Esophagus (tissue), 2 donors: Measurements from ENCODE around the gene CNTN3. TPM values are rescaled to one million over a fixed set of nuclear protein-coding genes. Genes with fewer than 3 reads are reported as not detected.

Source experiments
- H3K27ac ChIP-seq, 2 donors: one replicate each; pipeline ENCODE4 v1.5.1; 2013; ENCODE audit warnings: low read depth in 2 of 2, mild to moderate bottlenecking in 2 of 2, inconsistent platforms in 1 of 2, low read length in 1 of 2, moderate library complexity in 1 of 2
- H3K27me3 ChIP-seq, 2 donors: one replicate each; pipeline ENCODE4 v1.6.1; 2013; ENCODE audit warnings: low read length in 2 of 2, control low read depth in 1 of 2, mild to moderate bottlenecking in 1 of 2; ENCODE audit not compliant: insufficient read depth in 2 of 2, control insufficient read depth in 1 of 2
- H3K36me3 ChIP-seq, 2 donors: one replicate each; pipeline ENCODE4 v1.6.1; 2013; ENCODE audit warnings: low read length in 1 of 2; ENCODE audit not compliant: control insufficient read depth in 2 of 2, insufficient read depth in 2 of 2
- H3K4me1 ChIP-seq, 2 donors: one replicate each; pipeline ENCODE4 v1.6.1; 2013; ENCODE audit warnings: low read length in 1 of 2; ENCODE audit not compliant: control insufficient read depth in 2 of 2, insufficient read depth in 2 of 2
- H3K4me3 ChIP-seq, 2 donors: one replicate each; pipeline ENCODE4 v1.5.1; 2013; ENCODE audit warnings: low read length in 2 of 2, mild to moderate bottlenecking in 2 of 2, low read depth in 1 of 2, moderate library complexity in 1 of 2
- H3K9me3 ChIP-seq, 2 donors: one replicate each; pipeline ENCODE4 v1.6.1; 2013; ENCODE audit warnings: mild to moderate bottlenecking in 2 of 2, low read depth in 1 of 2, low read length in 1 of 2, moderate library complexity in 1 of 2; ENCODE audit not compliant: control insufficient read depth in 2 of 2, insufficient read depth in 1 of 2
- WGBS, 2 donors: extraction: QIAGEN DNeasy Blood & Tissue Kit; methylation state at CpG; one replicate each; pipeline ENCODE4 v1.1.7; 2013; 5-methylcytosine and 5-hydroxymethylcytosine counted together
- polyA plus RNA-seq, 2 donors: library from polyadenylated mRNA; stranded (reverse); fragments of 200-250 nt; gene quantifications; one replicate each; pipeline ENCODE4 v1.2.3, GENCODE V29; 2013
- donor health status: healthy with polysubstance abuse.
- donor health status: Bipolar disorder and iron deficiency.

CNTN3 gene
- polyA plus RNA-seq, 2 donors = 0.08 to 0.29 TPM

GRCh38 chr3:74613521-74614106 lies 845 bp downstream of the CNTN3 start:
- Histone ChIP-seq H3K9me3 (no peaks in the 10 kb centered on the region), H3K27ac (no peak overlapping the region), H3K27me3 (no peaks in the 10 kb centered on the region), H3K36me3 (no peaks in the 10 kb centered on the region), H3K4me1 (no peaks in the 10 kb centered on the region), H3K4me3 (peak overlapping the region in 1 of 2 donors; percentile 19)
- 9 to 11% methylated on average over 16 of the region's 16 CpGs for WGBS, 2 donors

DNA sequence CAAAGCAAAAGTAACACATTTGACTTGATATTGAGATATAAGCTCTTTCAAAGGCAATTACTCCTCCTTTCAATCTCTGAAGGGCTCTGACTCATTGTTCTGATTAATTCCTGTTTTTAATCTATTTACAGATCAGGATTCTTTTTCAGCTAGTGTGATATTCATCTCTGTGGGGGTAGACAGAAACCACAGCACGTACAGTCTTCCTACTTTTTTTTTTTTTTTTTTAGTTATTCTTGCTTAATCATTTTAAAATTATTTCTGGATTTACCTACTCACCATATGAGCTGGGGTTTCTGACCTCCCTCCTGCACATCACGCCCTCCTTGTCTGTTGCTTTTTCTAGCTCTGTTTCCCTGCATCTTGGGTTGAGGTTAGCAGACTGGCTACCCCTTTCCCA lies 1.4 kb downstream of the CNTN3 start:
- 18 to 29% methylated on average over 2 of the region's 2 CpGs for WGBS, 2 donors
- Histone ChIP-seq H3K4me1 (no peaks in the 10 kb centered on the region), H3K27ac (no peak overlapping the region), H3K4me3 (no peak overlapping the region), H3K27me3 (no peaks in the 10 kb centered on the region), H3K9me3 (no peaks in the 10 kb centered on the region), H3K36me3 (no peaks in the 10 kb centered on the region)

DNA sequence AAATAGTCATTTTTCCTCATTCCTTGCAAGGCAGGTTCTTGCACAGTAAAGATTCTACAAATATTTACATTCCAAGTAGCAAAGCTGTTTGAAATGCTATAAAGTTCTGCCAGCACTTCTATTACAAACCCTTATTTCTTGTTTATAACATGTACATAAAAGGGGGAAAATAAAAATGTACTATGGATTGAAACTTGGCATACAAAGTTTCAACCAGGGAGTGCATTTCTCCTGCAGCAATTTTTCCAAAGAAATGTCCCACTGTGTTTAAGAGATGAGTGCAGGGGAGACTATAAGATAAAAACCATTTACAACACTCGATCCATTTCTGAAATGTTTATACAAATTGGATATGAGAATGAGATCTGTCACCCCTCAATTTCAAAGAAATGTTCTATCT lies 3.3 kb downstream of the CNTN3 start:
- Histone ChIP-seq H3K4me3 (no peak overlapping the region), H3K9me3 (no peaks in the 10 kb centered on the region), H3K27me3 (no peaks in the 10 kb centered on the region), H3K4me1 (no peaks in the 10 kb centered on the region), H3K27ac (no peak overlapping the region), H3K36me3 (no peaks in the 10 kb centered on the region)
- WGBS, 2 donors = 28 to 33% methylated on average over 1 of the region's 1 CpG

DNA sequence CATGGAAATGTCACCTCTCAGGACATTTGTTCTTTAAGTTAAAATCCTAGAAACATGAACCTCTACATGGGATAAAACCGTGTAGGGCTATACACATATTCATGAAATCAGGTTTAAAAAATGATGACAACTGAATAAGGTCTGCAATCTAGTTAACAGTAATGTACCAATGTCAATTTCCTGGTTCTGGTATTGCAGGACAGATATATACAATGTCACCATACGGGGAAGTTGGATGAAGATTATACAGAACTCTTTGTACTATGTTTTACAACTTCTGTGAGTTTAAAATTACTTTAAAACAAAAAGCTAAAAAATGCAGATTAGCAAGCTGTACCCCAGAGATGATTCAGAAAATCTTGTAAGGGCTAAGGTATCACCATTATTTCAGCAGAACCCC lies 6.7 kb downstream of the CNTN3 start:
- Histone ChIP-seq H3K27ac (no peak overlapping the region), H3K9me3 (no peaks in the 10 kb centered on the region), H3K4me3 (no peak overlapping the region), H3K4me1 (no peaks in the 10 kb centered on the region), H3K36me3 (no peaks in the 10 kb centered on the region), H3K27me3 (no peaks in the 10 kb centered on the region)
- 63 to 73% methylated on average over 2 of the region's 2 CpGs for WGBS, 2 donors

- Histone ChIP-seq H3K9me3 (no peaks in the 10 kb centered on the region), H3K36me3 (no peaks in the 10 kb centered on the region), H3K4me3 (no peak overlapping the region), H3K27ac (no peak overlapping the region), H3K27me3 (no peaks in the 10 kb centered on the region), H3K4me1 (no peaks in the 10 kb centered on the region)
- 89 to 92% methylated on average over 7 of the region's 7 CpGs for WGBS, 2 donors
Observed at GRCh38 chr3:74606996-74607395, 7.5 kb downstream of the CNTN3 start.

DNA sequence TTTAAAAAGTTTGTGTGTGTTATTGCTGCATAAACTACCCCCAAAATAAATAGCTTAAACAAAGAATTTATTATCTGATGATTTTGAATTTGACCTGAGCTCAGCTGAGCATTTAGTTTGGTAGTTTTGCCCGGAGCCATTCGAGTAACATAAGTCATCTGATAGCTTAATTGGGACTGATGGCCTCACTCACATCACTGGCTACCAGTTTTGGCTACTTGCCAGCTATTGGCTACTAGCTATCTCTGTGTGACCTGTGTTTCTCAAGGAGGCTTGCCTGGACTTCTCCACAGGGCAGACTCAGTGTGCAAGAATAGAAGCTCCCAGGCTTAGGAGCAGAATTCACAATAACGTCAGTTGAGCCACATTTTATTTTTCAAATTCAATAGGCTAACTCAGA lies 9.0 kb downstream of the CNTN3 start:
- Histone ChIP-seq H3K9me3 (no peaks in the 10 kb centered on the region), H3K4me3 (no peak overlapping the region), H3K27ac (no peak overlapping the region), H3K4me1 (no peaks in the 10 kb centered on the region), H3K27me3 (no peaks in the 10 kb centered on the region), H3K36me3 (no peaks in the 10 kb centered on the region)
- 81 to 84% methylated on average over 3 of the region's 3 CpGs for WGBS, 2 donors

- Histone ChIP-seq H3K36me3 (no peaks in the 10 kb centered on the region), H3K9me3 (no peaks in the 10 kb centered on the region), H3K27ac (no peak overlapping the region), H3K27me3 (no peaks in the 10 kb centered on the region), H3K4me1 (no peaks in the 10 kb centered on the region), H3K4me3 (no peak overlapping the region)
- 83 to 85% methylated on average over 2 of the region's 2 CpGs for WGBS, 2 donors
Observed at GRCh38 chr3:74603292-74603691, 11.2 kb downstream of the CNTN3 start.

GRCh38 chr3:74602471-74602870 lies 12.0 kb downstream of the CNTN3 start:
- H3K36me3 ChIP-seq = no peaks in the 10 kb centered on the region
- H3K9me3 ChIP-seq = no peaks in the 10 kb centered on the region
- 79 to 87% methylated on average over 2 of the region's 2 CpGs for WGBS, 2 donors
- H3K27ac ChIP-seq = no peak overlapping the region
- no peaks in the 10 kb centered on the region for H3K4me1 ChIP-seq
- H3K4me3 ChIP-seq = no peak overlapping the region
- H3K27me3 ChIP-seq = no peaks in the 10 kb centered on the region

DNA sequence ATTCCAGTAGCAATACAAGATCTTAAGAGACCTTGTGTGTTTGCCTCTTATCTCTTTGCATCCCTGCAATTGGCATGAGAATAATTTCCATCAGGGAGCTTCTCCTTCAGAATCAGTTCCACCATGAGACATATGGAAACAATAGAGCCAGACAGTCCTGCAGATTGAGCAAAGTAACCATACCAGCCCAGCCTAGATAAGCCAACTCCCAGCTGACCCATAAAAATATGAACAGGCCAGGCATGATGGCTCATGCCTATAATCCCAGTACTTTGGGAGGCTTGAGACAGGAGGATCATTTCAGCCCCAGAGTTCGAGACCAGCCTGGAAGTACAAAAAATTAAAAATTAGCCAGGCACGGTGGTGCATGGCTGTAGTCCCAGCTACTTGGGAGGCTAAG lies 12.7 kb downstream of the CNTN3 start:
- Histone ChIP-seq H3K27ac (no peak overlapping the region), H3K36me3 (no peaks in the 10 kb centered on the region), H3K9me3 (no peaks in the 10 kb centered on the region), H3K27me3 (no peaks in the 10 kb centered on the region), H3K4me1 (no peaks in the 10 kb centered on the region), H3K4me3 (no peak overlapping the region)
- WGBS, 2 donors = 82 to 91% methylated on average over 2 of the region's 2 CpGs

DNA sequence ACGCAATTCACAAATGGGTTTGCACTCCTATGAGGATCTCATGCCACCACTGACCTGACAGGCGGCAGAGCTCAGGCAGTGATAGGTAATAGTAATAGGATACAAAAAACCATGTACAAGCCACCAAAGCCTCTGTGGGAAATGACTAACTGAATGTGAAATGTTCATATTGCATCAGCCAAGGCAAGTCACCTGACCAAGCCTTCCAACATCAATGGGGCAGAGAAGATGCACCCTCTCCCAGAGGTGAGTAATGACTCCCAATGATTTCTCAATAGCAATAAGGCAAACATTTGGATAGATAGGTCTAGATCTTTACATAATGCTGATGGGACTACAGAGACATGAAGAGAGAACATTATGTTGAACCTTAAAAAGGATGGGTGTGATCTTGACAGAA lies 14.9 kb downstream of the CNTN3 start:
- no peak overlapping the region for H3K4me3 ChIP-seq
- no peaks in the 10 kb centered on the region for H3K4me1 ChIP-seq
- no peaks in the 10 kb centered on the region for H3K27me3 ChIP-seq
- H3K9me3 ChIP-seq = no peaks in the 10 kb centered on the region
- no peaks in the 10 kb centered on the region for H3K36me3 ChIP-seq
- no peak overlapping the region for H3K27ac ChIP-seq
- 93 to 100% methylated on average over 2 of the region's 2 CpGs for WGBS, 2 donors
